SKM-1 (cell line): ENCODE data around the gene IPPK.

Experiments used
- DNase-seq: peaks from one replicate; lab custom pipeline; 2025; ENCODE audit not compliant: unreplicated experiment; lab: John Stamatoyannopoulos, UW

Gene IPPK

DNA sequence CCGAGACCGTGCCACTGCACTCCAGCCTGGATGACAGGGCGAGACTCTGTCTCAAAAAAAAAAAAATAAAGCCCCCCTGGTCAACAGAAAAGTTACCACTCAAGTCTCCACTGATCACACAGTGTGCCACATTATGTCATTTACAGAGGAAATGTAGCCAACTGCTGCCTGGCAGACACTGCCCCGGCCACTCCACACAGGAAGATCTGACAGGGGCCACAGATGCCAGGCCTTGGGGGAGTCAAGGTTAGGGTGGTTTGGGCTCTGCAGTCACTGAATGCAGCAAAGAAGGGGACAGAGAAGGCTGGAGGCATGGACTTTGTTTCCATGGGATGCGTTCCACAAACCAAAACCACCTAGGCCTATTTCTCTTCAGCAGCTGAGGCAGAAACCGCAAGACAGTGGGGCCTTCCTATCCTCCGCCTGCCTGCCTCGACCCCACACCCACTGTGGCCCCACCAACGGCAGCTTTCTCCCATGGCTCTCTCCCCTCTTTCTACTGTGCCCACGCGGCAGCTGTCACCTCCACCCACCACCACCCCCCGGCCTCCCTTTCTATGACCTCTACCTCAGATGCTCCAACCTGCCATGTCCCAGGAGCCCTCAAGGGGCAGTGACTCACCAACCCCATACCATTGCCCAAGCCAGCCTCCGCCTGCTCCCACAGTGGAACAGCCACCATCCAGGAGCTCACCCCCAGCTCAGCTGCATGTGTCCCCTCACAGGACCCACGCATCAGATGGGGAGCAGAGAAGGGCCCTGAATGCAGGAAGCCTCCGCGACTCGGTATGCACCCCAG is 12.4 kb downstream of the IPPK start:
- no peak for DNase-seq

DNA sequence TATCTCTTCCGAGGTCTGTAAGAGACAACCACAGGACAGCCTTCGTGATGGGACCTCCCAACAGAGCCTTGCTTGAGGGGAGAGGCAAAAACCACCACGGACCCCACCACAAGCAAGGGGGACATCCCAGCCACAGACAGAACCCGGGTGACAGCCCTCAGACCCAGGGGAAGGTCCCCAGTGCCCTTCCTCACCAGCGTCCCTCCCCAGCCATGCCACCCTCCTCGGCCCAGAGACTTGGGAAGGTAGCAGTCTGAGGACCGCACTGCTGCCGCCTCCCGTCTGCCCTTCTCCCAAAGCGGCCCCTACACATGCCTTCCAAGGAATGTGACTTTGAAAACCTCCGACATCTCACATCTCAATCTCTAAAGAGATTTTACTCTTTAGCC is 13.4 kb downstream of the IPPK start:
- DNase-seq: no peak

DNA sequence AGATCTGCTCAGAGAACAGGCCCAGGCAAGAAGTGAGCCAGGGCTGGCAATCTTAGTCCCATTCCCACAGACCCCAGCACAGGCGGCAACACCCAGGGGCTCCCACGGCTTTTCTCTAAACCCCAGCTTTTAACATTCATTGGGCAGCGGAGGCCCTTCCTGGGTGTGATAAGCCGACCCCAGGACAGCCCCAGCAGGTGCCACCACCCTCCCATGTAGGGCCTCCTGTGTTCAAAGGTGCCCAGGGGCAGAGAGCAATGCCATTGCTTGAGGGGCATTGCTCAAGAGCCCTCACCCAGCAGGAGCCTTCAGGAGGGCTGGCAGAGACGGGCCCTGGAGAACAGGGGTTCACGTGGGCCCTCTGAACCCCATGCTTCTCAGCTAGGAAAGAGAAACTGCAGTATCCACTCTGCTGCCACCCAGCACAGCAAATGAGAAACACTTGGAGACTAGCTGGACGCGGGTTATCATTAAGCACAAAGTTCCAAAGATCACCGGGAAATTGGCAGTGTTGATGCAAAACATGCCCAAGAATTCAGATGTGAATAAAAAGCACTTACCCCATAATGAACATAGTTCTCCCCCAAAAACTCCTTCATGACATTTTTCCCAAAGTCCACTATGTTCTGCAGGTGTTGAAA is 13.9 kb downstream of the IPPK start:
- no peak for DNase-seq

DNA sequence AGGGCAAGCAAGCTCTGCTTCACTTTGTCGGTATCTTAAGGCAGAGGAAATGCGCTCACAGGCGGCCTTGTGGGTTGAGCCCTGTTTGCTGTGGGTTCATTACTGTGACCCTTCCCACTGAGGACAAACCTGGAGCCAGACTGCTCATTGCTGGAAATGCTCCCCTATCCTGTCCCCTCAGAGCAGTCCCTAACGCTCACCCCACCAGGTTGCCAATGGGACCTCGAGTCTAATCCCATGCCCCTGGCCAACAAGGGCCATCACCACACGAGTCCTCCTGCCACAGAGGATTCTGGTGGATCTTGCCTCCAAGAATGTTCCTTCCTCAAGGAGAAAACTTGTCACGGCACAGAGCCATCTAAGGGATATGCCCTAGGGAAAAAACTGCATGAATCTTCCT is 14.6 kb downstream of the IPPK start:
- DNase-seq: no peak

DNA sequence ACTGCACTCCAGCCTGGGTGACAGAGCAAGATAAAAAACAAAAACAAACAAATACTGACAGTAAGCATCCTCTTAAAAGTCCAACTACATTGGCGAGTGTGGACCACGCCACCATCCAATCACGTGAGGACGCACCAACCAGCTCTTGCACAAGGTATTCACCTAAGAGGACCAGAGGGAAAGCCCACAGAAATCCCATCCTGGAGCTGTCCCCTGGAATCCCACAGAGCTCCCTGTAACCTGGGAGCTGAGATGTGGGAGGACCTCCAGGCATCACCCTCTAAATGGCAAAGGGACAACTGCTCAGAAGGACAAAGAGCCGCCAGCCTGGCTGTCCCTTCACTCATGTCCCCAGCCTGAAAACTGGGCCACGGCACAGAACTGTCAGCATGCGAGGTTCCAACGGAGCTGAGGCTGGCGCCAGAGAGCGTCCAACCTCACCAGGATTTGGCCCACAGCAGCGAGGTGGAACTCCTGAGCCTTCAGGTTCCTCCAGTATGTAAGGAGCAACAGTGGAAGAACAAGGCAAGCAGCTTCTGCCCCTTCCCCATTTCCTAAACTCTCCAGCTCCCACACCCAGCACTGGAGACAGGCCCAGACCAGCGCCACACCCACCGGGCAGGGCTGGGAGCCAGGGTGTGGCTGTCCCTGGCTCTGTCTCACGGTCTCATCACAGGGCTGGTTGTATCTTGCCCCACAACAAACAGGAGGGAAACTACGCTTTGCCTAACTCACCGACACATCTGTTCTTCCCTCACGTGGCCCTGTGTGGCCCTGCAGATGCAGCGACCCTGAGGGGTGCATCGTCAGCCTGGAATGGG is 15.2 kb downstream of the IPPK start:
- no peak for DNase-seq

DNA sequence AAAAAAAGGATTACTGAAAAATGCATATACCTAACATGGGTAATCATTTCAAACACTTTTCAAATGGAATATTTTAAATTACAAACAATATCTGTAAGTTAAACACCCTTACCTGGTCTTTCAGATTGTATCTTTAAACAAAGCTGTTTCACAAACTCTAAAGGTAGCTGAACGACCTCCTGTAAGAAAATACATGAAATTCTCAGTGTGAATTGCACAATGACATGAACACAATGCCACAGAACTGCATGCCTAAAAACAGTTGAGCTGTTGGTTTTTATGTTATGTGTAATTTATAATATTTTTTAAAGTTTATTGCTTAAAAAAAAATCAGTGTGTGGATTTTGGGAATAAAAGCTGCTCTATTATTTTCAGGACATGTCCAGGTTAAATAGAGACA is 17.5 kb downstream of the IPPK start:
- DNase-seq: no peak

DNA sequence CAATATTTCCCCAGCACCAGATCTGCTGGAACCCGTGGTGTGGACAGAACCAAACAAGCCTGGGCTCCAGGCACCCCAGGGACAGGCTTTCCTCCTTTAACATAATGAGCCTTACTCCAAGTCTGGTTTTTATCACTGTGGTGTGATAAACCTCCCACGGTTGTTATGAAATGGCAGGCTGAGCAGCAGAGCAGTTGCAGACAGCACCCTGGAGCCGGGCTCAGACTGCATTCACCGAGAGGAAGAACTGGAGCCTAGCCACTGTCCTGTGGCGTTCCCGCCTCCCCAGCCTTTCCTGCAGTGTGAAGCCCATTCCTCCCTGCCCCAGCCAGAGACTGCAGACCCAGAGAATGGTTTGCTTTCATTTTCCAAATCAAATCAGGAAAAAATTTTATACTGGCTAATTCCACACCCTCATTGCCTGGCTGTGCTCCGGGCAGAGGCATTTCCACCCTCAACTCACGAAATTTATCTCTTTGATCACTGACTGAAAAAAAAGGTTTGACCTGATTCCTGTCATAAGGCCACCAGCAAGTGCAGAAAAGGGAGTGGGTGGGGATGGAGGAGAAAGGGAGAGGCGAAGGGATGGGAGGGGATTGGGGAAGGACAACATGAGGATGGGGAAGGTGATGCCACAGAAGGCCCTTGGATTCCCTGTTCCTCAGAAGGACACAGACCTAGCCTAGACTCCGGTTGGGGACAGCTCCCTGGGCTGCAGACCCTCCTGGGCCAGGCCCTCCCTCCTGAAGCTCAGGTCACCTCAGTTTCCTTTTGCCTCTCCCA is 18.9 kb downstream of the IPPK start:
- DNase-seq: no peak

DNA sequence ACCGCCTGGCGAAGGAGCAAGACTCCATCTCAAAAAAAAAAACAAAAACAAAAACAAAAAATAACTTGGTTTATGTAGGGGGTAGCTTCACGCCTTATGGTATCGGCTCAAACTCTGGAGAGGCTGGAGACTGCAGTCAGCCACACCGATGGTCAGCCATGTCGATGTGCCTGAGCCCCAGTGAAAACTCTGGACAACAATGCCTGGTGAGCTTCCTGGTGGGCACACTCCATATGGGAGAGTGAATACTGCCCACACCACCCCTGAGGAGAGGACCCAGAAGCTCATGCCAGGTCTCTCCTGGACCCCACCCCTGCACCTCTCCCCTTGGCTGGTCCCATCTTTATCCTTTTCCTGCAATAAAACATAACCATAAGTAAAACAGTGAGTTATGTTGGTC is 19.6 kb downstream of the IPPK start:
- no peak for DNase-seq

DNA sequence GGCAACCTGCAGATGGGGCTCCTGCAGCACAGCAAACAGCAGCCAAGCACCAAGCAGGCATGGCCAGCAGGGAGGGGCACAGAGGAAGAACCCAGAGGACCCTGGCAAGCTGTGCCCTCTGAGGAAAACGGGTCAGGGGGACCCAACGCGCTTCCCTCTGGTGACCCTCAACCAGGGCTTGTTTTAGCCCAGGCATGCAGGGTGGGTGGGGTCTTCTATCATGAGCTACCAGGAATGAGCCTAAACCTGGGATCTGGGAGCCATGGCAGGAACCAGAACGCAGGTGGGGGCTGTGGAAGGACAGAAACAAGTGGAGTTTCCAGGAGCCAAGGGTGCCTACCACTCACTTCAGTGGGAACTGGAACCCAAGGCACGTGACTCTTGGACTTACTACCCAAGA is 20.9 kb downstream of the IPPK start:
- DNase-seq: no peak

DNA sequence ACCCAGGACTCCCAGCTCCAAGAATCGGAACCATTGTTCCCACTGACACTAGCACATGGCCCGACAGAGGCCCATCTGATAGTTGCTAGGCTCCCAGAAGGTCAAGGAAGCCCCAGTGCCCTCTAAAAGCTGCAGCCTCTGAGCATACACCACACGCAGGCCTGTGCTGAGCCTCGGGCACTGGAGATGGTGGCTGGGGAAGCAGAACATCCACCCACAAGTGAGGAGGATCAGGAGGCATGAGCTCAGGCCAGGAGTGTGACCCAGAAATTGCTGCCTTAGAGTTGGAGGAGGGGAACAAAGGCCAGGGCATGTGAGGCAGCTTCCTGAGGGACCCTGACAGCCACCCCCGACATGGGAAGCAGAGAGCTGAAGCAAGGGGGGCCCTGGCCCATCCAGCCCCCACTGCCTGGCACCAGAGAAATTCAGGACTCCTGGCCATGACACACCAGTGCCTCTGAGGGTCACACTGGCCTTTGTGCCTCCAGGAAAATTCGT is 21.4 kb downstream of the IPPK start:
- DNase-seq: no peak

DNA sequence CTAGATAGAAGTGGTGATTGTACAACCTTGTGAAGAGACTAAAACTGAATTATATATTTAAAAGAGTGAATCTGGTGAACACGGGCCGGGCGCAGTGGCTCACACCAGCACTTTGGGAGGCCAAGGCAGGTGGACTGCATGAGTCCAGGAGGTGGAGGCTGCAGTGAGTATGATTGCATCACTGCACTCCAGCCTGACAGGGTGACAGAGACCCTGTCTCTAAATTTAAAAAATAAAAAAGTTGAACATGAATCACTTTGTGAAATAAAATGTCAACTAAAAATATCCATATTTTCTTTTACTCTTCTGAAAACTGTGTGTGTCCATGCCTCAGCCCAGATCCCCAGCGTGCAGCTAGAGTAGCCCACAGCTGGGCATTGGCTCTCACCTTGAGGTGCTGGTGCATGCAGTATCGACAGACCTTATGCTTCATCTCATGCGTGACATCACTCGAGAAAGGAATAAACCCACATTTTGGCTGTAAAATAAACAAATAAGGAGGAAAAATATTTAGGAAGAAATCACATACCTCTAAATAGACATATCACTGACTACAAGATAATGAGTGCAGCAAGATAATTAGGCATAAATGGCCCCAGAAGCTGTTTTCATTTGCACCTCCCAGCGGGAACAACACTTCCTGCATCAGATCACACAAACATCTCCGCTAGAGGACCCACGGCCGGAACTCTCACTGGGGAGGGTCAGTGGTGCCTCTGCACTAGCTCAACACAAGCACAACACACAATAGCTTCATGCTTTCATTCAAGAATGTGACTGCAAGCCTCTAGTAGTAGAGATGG is 22.1 kb downstream of the IPPK start:
- DNase-seq: no peak

DNA sequence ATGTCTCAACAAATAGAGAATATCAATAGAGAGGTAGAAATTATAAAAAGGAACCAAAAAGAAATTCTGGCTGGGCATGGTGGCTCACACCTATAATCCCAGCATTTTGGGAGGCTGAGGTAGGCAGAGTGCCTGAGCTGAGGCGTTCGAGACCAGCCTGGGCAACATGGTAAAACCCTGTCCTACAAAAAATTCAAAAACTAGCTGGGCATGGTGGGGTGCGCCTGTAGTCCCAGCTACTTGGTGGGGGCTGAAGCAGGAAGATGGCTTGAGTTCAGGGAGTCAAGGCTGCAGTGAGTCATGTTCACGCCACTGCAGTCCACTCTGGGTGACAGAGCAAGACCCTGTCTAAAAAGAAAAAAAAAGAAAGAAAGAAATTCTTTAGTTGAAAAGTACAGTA is 24.9 kb downstream of the IPPK start:
- no peak for DNase-seq

DNA sequence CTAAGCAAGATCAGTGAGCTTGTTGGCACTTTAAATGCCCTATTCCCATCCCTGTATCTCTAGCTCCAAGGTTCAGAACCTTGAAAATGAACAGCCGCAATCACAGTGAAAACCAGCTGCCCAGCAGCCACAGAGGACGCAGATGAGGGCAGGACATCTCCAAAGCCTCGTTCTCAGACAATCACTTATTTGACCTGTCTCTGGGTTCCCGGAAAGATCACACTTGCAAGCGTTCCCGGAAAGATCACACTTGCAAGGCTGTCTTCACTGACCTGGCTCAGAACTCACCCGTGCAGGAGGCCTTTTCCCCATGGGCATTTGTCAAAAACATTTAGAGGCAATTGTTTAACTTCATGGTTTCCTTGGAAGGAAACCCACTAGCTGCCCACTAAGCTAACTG is 25.7 kb downstream of the IPPK start:
- DNase-seq: no peak

DNA sequence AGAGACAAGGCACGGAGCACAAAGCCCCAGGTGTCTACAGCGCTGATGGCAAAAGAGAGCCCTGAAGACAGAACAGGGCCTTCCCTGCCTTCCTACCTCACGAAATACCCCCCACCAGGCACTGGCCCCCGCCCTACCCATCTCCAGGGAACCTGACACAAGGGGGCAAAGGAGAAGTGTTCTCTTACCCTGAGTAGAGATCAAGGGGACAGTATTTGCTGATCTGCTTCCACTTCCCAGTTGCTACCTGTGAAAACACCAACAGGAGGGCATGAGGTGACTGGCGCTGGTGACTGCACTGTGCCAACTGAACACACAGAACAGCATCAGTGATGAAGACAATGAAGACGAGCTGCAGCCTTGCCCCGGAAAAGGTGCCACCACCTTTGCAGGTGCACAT is 27.4 kb downstream of the IPPK start:
- no peak for DNase-seq

DNA sequence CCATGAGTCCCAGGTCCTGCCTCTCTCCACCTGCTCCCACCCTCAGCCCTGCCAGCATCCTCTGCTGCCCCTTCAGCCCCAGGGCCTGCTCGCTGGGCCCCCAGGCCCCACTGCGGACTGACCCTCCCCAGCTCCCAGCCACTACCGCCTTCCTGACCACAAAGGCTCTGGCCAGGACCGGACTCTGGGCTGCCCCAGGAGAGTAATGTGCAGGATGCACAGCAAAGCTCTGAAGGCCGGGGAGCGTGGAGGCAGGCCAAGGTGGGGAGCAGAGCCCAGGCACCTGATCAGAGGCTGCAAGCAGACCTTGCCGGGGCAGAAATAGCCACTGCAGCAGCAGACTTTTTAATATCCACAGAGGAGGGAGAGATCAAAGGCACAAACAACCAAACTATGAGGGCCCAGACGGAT is 27.9 kb downstream of the IPPK start:
- DNase-seq: no peak

DNA sequence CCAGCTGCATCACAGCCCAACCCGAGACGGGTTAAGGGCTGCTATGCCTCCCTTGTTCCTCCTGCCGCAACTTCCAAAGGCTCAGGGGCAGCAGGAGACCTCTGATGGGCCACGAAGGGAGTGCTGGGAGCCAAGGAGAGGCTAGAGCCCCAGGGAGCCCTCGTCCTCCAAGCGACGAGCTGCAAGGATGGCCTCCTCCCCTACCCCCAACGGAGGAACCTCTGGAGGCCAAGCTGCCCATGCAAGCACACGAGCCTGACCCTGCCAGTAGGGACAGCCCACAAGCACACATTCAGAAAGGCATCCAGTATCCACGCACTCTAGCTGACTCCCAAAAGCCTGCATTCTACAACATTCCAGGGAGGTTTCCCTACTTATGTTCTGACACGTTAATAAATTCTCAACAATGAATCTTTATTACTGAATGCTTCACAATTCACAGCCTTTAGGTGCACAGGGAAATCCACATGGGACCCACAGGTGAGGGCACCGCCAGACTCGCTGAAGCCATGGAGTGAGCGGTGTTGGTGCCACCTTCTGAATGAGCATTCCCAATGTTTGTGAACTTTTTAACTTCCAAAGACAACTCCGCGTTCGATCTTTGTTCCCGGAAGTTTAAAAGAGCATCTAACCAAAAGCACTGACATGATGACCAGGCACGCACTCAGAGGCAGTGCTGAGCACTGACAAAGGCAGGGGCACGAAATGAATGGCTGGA is 28.7 kb downstream of the IPPK start:
- DNase-seq: no peak

DNA sequence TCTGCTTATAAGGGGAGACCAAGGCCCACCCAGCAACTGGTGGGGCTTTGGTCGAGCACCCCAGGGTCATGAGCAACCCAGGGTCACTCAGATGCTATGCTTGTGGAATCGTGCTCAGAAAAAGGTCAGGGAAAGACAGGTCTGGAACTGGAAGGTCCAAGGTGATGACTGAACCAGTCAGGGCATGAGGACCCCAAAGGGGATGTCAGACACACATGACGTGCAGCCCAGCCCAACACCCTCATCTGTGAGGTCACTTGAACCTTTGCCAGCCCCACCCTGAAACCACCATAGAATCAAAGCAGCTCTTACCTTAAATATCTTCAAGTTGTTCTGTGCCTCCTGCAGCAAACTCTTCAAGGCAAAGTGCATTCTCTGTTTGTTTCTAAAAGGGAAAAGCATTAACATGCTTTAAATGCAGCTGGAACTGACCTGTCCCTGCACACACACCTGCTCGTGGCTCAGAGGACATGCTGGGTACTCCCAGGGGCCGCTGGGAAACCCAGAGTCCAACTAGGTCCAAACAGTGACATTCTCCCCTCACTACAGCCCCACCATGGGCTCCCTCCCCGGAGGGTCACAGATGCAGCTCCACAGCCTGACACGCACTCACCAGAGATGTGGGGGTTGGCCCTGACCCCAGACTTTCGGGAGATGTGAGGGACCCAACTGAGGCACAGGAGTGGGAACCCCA is 29.4 kb downstream of the IPPK start:
- DNase-seq: no peak

DNA sequence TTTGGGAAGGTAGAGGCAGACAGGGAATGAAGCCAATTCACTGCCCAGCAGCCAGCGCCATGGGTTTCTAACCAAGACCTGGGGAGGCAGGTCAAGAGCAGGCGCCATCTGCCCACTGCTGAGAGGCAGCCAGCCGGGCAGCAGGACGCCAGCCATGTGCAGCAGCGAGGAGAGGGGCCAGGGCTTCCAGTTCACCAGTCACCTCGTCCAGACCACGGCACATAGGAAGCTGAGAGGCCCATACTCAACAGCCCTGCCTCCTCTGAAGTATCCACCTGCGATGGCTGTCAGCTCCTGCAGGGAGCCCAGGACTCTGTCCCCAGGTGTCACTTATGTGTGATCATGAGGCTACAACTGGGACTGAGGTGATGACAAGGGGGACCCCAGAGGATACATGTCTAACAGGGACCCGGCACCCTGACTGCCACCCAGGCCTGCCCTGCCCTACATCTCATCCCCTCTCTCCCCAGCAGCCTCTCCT is 30.1 kb downstream of the IPPK start:
- DNase-seq: no peak

DNA sequence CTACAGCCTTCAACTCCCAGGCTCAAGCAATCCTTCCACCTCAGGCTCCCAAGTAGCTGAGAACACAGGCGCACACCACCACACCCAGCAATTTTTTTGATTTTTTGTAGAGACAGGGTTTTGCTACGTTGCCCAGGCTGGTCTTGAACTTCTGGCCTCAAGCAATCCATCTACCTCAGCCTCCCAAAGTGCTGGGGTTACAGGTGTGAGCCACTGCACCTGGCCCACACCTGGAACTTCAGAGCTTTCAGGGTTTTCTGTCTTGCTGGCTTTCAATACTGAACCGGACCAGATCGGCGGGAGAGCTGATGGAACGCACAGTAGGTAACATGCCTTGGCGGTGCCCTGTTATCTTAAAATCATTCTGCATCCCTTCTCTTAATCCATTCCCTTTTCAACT is 30.8 kb downstream of the IPPK start:
- DNase-seq: no peak
